ENCODE measurements around the gene NHLRC4.

GRCh38 chr16:600781-601180, 34.0 kb downstream of the NHLRC4 start:
- peak; percentile 14 for TF ChIP-seq CTCF (IDR thresholded peaks at IDR 0.05; ENCODE audit: insufficient read depth, low read length)
- no peak for TF ChIP-seq POLR2AphosphoS5 (IDR thresholded peaks at IDR 0.05; ENCODE audit: low read depth)
- TF ChIP-seq GABPA (IDR thresholded peaks at IDR 0.05; ENCODE audit: low read depth): no peak
- TF ChIP-seq REST (IDR thresholded peaks at IDR 0.05; ENCODE audit: insufficient replicate concordance, low read depth): no peak
- TF ChIP-seq SPI1 (IDR thresholded peaks at IDR 0.05; ENCODE audit: borderline replicate concordance, low read depth): no peak
